ENCODE data around the gene ADGRG2. TPM values are rescaled to one million over a fixed set of nuclear protein-coding genes. Genes with fewer than 3 reads are reported as not detected.

Gene ADGRG2
- total and polyA plus RNA-seq, 2 donors (not counting 1 experiment from before 2014, with no cell fraction given), result under 0.01 to 0.05 TPM

DNA sequence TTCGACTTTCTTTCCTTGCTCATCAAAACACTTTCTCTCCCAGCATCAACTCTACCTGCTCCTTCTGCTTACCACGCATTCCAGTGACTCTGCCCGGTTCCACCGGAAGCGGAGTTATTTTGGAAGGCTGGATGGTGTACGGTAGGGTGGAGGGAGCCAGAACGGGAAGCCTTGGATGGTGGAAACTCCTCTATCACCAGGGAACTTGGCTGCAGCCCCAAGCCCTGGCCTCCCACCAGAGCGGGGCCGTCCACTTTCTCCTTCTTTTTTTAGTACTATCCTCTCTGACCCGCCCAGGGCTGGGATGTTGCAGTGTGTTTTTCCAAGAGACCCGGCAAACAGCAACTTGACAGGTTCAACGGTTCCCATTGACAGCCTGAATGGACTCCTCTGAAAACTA lies 27.6 kb downstream of the ADGRG2 start:
- H3K36me3 ChIP-seq (ENCODE audit: control insufficient read depth, insufficient read depth, low read length), result no peaks in the 10 kb centered on the region
- no peaks in the 10 kb centered on the region for H3K79me2 ChIP-seq (ENCODE audit: control insufficient read depth, insufficient read depth, low read length)
- no peak overlapping the region for H3K4me3 ChIP-seq (replicated peaks in 1 of 4; ENCODE audit: control extremely low read depth in 1 of 4, insufficient read depth in 1 of 4, low read depth in 3 of 4, low read length in 4 of 4)
- H3K9me3 ChIP-seq (ENCODE audit: control insufficient read depth, insufficient read depth, low read depth, low read length), result no peaks in the 10 kb centered on the region
- no peak overlapping the region for H3K27ac ChIP-seq (ENCODE audit: insufficient read depth, low read length)
- H2AFZ ChIP-seq (ENCODE audit: low read length), result no peak overlapping the region
- H3K9ac ChIP-seq (ENCODE audit: insufficient read depth, low read length), result no peak overlapping the region
- TF ChIP-seq, protein P1, sequence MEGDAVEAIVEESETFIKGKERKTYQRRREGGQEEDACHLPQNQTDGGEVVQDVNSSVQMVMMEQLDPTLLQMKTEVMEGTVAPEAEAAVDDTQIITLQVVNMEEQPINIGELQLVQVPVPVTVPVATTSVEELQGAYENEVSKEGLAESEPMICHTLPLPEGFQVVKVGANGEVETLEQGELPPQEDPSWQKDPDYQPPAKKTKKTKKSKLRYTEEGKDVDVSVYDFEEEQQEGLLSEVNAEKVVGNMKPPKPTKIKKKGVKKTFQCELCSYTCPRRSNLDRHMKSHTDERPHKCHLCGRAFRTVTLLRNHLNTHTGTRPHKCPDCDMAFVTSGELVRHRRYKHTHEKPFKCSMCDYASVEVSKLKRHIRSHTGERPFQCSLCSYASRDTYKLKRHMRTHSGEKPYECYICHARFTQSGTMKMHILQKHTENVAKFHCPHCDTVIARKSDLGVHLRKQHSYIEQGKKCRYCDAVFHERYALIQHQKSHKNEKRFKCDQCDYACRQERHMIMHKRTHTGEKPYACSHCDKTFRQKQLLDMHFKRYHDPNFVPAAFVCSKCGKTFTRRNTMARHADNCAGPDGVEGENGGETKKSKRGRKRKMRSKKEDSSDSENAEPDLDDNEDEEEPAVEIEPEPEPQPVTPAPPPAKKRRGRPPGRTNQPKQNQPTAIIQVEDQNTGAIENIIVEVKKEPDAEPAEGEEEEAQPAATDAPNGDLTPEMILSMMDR (conservative IDR thresholded peaks at IDR 0.05 in 1 of 2, IDR thresholded peaks at IDR 0.05 in 1 of 2; ENCODE audit: low read depth in 1 of 2, low read length in 2 of 2), result no peak
- no peak for TF ChIP-seq EZH2 (IDR thresholded peaks at IDR 0.05; ENCODE audit: low read length, missing control alignments)
- H4K20me1 ChIP-seq (ENCODE audit: control insufficient read depth, extremely low read depth, insufficient read depth, low read length), result no peaks in the 10 kb centered on the region
- no peak overlapping the region for H3K4me2 ChIP-seq (ENCODE audit: extremely low read depth, insufficient read depth, low read length)
- H3K4me1 ChIP-seq (ENCODE audit: control insufficient read depth, extremely low read depth, insufficient read depth, low read length), result no peaks in the 10 kb centered on the region
- no peak for DNase-seq (ENCODE audit: low read depth in 2 of 2)
- no peaks in the 10 kb centered on the region for H3K27me3 ChIP-seq (ENCODE audit: control insufficient read depth, insufficient read depth, low read length)

DNA sequence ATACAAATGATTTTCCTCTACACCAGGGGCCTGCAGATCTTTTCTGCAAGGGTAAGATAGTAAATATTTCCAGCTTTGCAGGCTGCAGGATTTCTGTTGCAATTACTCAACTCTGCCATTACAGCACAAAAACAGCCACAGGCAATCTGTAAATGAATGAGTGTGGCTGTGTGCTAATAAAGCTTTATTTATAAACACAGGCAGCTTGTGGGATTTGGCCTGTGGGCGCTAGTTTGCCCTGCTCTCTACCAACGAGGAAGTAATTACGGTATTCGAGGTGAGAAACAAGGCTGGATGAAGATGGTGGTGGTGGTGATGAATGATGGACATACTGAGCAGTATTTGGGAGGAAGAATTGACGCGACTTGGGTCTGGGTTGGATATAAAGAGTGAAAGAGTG lies 30.7 kb downstream of the ADGRG2 start:
- no peaks in the 10 kb centered on the region for H3K36me3 ChIP-seq (ENCODE audit: control insufficient read depth, insufficient read depth, low read length)
- DNase-seq (ENCODE audit: low read depth in 2 of 2), result no peak
- H2AFZ ChIP-seq (ENCODE audit: low read length), result no peak overlapping the region
- H3K27me3 ChIP-seq (ENCODE audit: control insufficient read depth, insufficient read depth, low read length), result no peaks in the 10 kb centered on the region
- TF ChIP-seq, protein P1 (conservative IDR thresholded peaks at IDR 0.05 in 1 of 2, IDR thresholded peaks at IDR 0.05 in 1 of 2; ENCODE audit: low read depth in 1 of 2, low read length in 2 of 2), result no peak
- no peak overlapping the region for H3K4me2 ChIP-seq (ENCODE audit: extremely low read depth, insufficient read depth, low read length)
- no peak overlapping the region for H3K9ac ChIP-seq (ENCODE audit: insufficient read depth, low read length)
- no peaks in the 10 kb centered on the region for H3K79me2 ChIP-seq (ENCODE audit: control insufficient read depth, insufficient read depth, low read length)
- no peak overlapping the region for H3K27ac ChIP-seq (ENCODE audit: insufficient read depth, low read length)
- no peaks in the 10 kb centered on the region for H3K9me3 ChIP-seq (ENCODE audit: control insufficient read depth, insufficient read depth, low read depth, low read length)
- H4K20me1 ChIP-seq (ENCODE audit: control insufficient read depth, extremely low read depth, insufficient read depth, low read length), result no peaks in the 10 kb centered on the region
- H3K4me3 ChIP-seq (replicated peaks in 1 of 4; ENCODE audit: control extremely low read depth in 1 of 4, insufficient read depth in 1 of 4, low read depth in 3 of 4, low read length in 4 of 4), result no peak overlapping the region
- H3K4me1 ChIP-seq (ENCODE audit: control insufficient read depth, extremely low read depth, insufficient read depth, low read length), result no peaks in the 10 kb centered on the region

DNA sequence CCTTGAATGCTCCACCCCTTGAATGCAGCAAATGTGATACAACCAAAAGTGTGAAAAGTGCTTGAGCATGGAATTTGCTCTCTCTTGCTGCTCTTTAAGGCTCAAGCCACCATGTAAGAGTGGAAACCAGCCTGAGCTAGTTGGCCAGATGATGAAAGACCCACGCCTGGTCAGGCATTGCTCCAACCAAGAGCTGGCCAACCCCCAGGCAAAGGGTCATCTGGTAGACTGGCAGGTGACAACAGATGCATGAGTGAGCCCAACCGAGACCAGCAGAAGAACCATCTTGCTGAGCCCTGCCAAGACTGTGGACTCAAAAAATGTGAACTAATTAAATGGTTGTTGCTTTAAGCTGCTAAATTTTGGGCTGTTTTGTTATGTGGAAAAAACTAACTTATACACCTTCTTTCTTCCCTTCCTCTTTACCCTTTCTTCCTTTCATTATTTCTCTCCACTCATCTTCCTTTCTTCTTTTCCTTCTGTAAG lies 32.7 kb downstream of the ADGRG2 start:
- TF ChIP-seq EZH2 (IDR thresholded peaks at IDR 0.05; ENCODE audit: low read length, missing control alignments), result no peak
- TF ChIP-seq, protein P1 (conservative IDR thresholded peaks at IDR 0.05 in 1 of 2, IDR thresholded peaks at IDR 0.05 in 1 of 2; ENCODE audit: low read depth in 1 of 2, low read length in 2 of 2), result no peak
- no peaks in the 10 kb centered on the region for H3K9me3 ChIP-seq (ENCODE audit: control insufficient read depth, insufficient read depth, low read depth, low read length)

More for the DNA sequence above, 32.7 kb downstream of the ADGRG2 start:
- Histone ChIP-seq H3K36me3 (ENCODE audit: control insufficient read depth, insufficient read depth, low read length) (no peaks in the 10 kb centered on the region), H3K27ac (ENCODE audit: insufficient read depth, low read length) (no peak overlapping the region), H3K79me2 (ENCODE audit: control insufficient read depth, insufficient read depth, low read length) (no peaks in the 10 kb centered on the region), H3K4me3 (replicated peaks in 1 of 4; ENCODE audit: control extremely low read depth in 1 of 4, insufficient read depth in 1 of 4, low read depth in 3 of 4, low read length in 4 of 4) (no peak overlapping the region), H3K27me3 (ENCODE audit: control insufficient read depth, insufficient read depth, low read length) (no peaks in the 10 kb centered on the region), H3K9ac (ENCODE audit: insufficient read depth, low read length) (no peak overlapping the region), H4K20me1 (ENCODE audit: control insufficient read depth, extremely low read depth, insufficient read depth, low read length) (no peaks in the 10 kb centered on the region), H2AFZ (ENCODE audit: low read length) (no peak overlapping the region), H3K4me1 (ENCODE audit: control insufficient read depth, extremely low read depth, insufficient read depth, low read length) (no peaks in the 10 kb centered on the region), H3K4me2 (ENCODE audit: extremely low read depth, insufficient read depth, low read length) (no peak overlapping the region)
- no peak for DNase-seq (ENCODE audit: low read depth in 2 of 2)

All from fibroblast of lung (primary cell).